Ramos (cell line): ENCODE data around the gene NKAIN4.

Experiments used
- in situ Hi-C: fragments of 300-500 bp; cut with MboI; formaldehyde crosslinking; loops from one replicate; pipeline ENCODE4 v1.14.3; 2022; ENCODE audit warnings: low sequenced_read_pairs; ENCODE audit not compliant: unreplicated experiment

NKAIN4 gene

DNA sequence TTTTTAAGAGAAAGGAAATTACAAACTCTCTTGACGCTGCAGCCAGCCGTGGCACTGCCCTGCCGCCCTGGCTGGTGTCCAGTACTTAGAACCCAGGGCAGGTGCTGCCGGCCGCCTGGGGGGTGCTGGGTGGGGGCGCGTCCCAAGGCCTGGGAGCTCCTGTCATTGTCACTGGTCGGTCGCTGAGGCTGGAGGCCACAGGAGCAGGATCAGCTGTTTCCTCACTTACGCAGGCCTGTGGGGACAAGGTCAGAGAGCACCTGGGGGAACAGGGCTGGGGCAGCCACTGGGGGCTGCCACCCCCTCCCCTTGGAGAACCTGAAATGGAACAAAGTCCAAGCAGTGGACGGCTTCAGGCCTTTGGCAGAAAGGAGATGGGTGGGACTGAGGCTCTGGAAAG is 13.0 kb downstream of the NKAIN4 start:
- in situ Hi-C loops, result no loop called here

DNA sequence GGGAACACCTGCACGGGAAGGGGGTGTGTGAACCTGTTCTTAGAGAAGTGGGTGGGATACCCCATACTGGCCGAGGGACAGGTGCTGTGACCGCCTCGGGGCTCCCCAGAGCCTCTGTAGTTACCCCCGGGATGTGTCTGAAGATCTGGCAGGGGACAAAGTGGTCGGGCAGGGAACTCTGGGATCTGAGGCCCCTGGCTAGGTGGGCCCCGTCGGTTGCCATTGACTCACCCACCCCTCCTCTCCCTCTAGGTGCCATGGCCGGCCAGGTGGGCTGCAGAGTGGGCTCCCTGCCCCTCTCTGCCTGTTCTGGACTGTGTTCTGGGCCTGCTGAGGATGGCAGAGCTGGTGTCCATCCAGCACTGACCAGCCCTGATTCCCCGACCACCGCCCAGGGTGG is 14.3 kb downstream of the NKAIN4 start:
- in situ Hi-C loops, result no loop called here

DNA sequence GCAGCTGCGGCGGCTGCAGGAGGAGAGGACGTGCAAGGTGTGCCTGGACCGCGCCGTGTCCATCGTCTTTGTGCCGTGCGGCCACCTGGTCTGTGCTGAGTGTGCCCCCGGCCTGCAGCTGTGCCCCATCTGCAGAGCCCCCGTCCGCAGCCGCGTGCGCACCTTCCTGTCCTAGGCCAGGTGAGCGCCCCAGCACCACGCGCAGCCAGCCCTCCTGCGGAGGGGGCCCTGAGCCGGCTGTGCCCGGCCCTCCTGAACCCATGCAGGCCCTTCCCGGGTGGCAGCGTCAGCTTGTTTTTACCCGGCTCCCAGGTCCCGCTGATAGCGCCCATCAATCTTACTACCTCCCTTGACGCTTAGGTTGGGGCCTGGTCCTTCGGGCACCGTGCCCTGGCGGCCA is 14.8 kb downstream of the NKAIN4 start:
- in situ Hi-C loops, result no loop called here

GRCh38 chr20:63238514-63239125 is 15.6 kb downstream of the NKAIN4 start:
- in situ Hi-C loops, result no loop called here

- in situ Hi-C loops, result no loop called here
These were observed 16.2 kb downstream of the NKAIN4 start for GRCh38 chr20:63238031-63238430.

DNA sequence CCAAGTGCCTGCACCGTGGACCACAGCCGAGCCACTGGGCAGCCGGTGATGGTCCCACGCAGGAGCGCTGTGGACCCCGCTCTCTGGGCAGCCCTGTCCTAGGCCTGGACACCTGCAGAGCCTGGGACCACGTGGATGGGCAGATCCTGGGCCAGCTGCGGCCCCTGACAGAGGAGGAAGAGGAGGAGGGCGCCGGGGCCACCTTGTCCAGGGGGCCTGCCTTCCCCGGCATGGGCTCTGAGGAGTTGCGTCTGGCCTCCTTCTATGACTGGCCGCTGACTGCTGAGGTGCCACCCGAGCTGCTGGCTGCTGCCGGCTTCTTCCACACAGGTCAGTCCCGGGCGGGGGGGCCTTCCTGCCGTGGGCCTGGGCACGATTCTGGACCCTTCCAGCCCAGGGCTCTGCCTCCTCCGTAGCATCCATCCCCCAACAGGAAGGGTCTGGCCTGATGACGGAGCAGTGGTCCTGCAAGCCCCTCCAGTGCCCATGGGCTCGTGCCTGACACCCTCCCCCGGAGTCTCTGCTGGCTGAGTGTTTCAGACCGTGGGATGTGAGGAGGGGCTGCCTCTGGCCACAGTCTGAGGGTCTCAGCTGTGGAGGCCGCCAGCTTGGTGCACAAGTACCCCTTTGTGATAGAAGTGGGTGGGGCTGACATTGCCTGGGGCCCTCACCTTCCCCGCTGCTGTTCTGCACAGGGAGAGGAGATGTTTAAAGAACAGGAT is 18.0 kb downstream of the NKAIN4 start:
- in situ Hi-C loops, result no loop called here

DNA sequence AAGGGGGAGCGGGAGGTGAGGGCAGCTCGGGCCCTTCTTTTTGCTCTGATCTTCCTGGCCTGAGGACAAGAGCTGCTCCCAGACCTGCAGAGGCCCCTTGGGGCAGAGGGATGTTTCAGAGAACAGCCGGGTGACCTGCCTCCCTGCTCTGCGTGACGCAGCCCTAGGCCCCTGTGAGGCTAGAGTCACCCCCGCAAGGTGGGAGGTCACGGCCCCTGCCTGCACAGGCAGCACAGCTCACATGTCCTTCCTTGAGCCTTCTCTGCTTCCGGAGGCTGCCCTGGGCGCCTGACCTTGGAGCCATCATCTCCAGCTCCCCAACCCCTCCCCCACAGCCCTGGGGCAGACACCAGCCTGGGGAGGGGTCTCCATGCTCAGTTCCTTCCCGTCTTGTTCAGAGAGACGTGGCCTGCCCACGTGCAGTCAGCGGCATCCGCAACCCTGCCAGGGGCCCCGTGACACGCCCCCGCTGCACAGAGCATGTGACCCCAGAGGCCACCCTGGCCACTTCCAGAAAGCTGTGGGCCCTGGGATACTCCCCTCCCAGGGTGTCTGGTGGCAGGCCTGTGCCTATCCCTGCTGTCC is 18.8 kb downstream of the NKAIN4 start, which contains the start of gene BIRC7:
BIRC7 (plus strand) TSS at position 507 of the 585 bp plus-strand sequence. CDS start 192 bp downstream, outside the sequence.
- in situ Hi-C loops, result no loop called here

- in situ Hi-C loops, result no loop called here
These were observed 19.4 kb downstream of the NKAIN4 start for GRCh38 chr20:63234693-63235398.

DNA sequence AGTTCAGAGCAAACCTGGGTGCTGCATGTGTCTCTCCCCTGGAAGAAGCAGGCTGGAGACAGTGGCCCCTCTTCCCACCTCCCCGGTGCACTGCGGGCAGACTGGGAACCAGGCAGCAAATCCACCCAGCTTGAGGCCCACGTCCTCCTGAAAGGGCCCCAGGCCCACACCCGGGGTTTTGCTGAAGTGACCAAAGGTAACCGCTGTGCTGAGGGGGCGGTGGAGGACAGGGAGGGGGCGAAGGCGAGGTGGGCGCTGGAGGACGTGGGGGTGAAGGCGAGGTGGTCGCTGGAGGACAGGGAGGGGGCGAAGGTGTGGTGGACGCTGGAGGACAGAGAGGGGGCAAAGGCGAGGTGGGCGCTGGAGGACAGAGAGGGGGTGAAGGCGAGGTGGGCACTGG is 20.3 kb downstream of the NKAIN4 start:
- in situ Hi-C loops, result no loop called here

- in situ Hi-C loops, result no loop called here
These were observed 21.3 kb downstream of the NKAIN4 start for GRCh38 chr20:63233061-63233344.

DNA sequence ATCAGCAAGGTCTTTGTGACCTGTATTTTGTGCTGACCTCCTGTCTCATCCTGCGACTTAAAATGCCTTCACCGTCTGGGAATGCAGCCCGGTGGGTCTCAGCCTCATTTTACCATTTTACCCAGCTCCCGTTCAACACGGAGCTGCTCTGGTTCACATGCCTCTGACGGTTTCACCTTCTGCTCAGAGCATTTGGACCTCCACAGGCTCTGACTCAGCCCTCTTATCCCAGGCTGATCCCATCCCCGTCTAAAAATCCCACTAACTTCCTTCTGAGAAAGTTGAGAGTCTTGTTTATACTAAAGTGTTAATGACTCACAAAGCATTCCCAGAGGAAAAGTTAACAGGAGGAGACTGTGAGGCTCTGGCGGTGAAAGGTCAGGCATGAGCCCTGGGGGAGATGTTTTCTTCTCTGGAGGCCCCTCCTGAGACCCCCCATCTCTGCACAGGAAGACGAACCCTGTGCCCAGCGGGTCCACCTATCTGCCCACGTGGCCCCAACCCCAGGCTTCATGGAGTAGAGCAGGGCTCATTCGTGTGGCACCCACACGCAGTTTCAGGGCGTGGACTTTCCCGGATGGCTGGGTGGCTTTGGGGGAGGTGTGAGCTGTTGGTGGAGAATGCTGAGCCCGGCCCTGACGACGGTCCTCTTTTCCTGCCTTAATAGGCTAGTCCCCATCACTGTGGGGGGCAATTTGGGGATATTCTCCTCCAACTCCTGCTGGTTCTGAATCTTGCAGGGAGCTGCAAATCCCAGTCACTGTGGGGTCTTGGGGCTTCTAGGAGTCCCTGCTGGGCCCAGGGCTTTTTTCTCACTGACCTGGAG is 21.8 kb downstream of the NKAIN4 start:
- in situ Hi-C loops, result no loop called here

- in situ Hi-C loops, result no loop called here
These were observed 23.4 kb downstream of the NKAIN4 start for GRCh38 chr20:63230800-63231268.

DNA sequence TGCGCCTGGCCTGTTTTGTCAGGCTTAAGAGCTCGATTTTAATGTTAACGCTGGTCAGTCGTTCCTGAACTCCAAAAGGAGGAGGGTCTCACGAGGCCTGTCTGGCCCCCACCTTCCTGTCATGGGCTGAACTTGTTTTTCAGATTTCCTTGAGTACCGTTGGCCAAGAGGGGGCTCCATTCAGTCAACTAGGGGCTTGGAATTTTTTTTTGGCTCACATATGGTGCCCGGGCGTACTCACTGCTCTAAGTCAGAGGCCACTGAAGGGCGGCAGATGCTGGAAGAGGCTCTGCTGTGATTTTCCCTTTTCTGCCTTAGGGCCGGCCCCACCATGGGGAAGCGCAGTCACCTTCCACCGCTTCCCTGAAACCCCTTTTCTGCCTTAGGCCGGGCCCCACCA is 25.5 kb downstream of the NKAIN4 start:
- in situ Hi-C loops, result loop anchor here (10.0 kb wide), 1 partner anchor 156 kb away; no protein-coding TSS in a partner anchor

DNA sequence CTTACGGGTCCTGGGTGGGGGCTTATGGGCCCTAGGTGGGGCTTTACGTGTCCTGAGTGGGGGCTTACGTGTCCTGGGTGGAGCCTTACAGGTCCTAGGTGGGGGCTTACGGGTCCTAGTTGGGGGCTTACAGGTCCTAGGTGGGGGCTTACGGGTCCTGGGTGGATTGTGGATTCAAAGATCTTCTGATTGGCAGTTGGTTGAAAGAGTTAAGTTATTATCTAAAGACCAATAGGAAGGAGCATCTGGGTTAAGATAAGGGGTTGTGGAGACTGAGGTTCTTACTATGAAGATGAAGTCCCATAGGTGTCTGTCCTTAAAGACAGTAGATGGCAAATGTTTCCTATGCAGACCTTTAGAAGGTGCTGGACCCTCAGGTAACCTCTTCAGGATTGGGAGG is 27.0 kb downstream of the NKAIN4 start:
- in situ Hi-C loops, result loop anchor here (10.0 kb wide), 1 partner anchor 158 kb away; no protein-coding TSS in a partner anchor

DNA sequence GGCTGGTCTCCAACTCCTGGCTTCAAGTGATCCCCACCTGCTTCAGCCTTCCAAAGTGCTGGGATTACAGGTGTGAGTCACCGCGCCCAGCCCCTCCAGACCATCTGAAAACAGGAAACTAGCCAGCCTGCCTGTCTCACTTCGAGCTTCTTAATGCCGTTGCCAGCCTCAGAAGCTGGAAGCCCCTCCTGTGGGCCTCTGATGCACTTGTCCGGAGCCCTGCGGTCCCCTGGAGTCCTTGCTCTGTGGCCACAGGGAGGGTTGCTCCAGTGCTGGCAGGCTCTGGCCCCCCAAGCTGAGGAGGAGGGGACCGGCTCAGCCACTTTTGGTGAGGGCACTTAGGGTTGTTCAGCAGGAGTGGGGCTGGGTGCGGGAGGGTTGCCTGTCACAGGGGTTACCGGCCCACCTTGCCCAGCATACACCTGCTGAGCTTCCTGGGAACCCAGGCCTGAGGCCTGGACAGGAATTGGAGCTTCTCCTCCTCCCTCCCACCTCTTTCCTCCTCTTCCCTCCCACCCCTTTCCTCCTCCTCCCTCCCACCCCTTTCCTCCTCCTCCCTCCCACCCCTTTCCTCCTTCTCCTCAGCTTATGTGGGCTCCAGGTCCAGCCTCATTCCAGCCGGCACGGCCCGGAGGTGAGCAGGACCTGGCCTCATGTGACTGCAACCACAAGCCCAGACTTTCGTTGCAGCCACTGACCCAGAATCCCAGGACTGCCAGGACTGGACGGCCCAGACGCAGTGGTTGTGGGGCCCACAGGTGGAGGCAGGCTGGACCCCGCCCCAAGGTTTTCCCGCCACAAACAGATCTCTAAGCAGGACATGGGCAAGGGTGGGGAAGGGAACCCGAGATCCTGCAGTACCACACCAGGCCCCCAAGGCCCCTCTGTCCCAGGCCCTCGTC is 28.0 kb downstream of the NKAIN4 start:
- in situ Hi-C loops, result loop anchor here (10.0 kb wide), 1 partner anchor 159 kb away; no protein-coding TSS in a partner anchor

DNA sequence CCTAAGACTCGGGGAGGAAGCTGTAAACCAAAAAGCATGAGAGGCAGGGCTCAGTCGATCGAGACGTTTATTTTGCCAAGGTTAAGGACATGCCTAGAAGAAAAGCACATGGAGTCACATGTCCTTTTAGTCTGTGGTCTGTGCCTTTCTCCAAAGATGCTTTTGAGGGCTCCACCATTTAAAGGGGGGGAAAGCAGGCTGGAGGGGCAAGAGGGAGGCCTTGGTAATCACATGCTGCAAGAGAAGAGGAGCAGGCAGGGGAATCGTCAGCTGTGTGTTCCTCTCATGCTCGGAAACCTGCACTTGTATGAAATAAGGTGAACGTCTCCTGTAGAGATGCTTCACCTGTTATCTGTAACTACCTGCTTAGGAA is 29.2 kb downstream of the NKAIN4 start:
- in situ Hi-C loops, result loop anchor here (10.0 kb wide), 1 partner anchor 160 kb away; no protein-coding TSS in a partner anchor

GRCh38 chr20:63224412-63225081 is 29.7 kb downstream of the NKAIN4 start:
- in situ Hi-C loops, result loop anchor here (10.0 kb wide), 1 partner anchor 160 kb away; no protein-coding TSS in a partner anchor

- in situ Hi-C loops, result loop anchor here (10.0 kb wide), 1 partner anchor 161 kb away; no protein-coding TSS in a partner anchor
These were observed 30.4 kb downstream of the NKAIN4 start for GRCh38 chr20:63223826-63224207.
